ENCODE results near the gene HPS4. TPM values are rescaled to one million over a fixed set of nuclear protein-coding genes. Genes with fewer than 3 reads are reported as not detected.
A peak's percentile ranks its signal among the peaks of the same experiment; 100 is the strongest.

Gene HPS4
- total and polyA plus RNA-seq, 8 donors = 10.3 to 46.1 (median 24.3) TPM

- H3K4me1 ChIP-seq = peaks cover 0 to 12% (median 4%) of the 10 kb centered on the region in 4 donors
- peaks cover 49 to 94% (median 91%) of the 10 kb centered on the region in 4 donors for H3K36me3 ChIP-seq
- no peak overlapping the region for H3K4me3 ChIP-seq
- no peaks in the 10 kb centered on the region for H3K27me3 ChIP-seq
- no peaks in the 10 kb centered on the region for H3K9me3 ChIP-seq
- intact Hi-C loops (cut with DNase I; ENCODE audit: low total_unique reads) = loop anchor here (5.0 kb wide), 1 partner anchor 67 kb away; no protein-coding TSS in a partner anchor
- no peak overlapping the region for H3K27ac ChIP-seq
- WGBS, 5 donors = 68 to 88% (median 86%) methylated on average over 7 of the region's 7 CpGs
- TF ChIP-seq CTCF (IDR thresholded peaks at IDR 0.05) = no peak
- TF ChIP-seq POLR2AphosphoS5 (IDR thresholded peaks at IDR 0.05) = no peak
- no peak for TF ChIP-seq EP300 (IDR thresholded peaks at IDR 0.05)
- no peak for TF ChIP-seq POLR2A (IDR thresholded peaks at IDR 0.05)
- no peak for DNase-seq
Observed at GRCh38 chr22:26464312-26464711, 19.3 kb downstream of the HPS4 start.

- H3K27ac ChIP-seq = no peak overlapping the region
- no peak overlapping the region for H3K4me3 ChIP-seq
- DNase-seq = no peak
- WGBS, 5 donors = 75 to 90% (median 84%) methylated on average over 7 to 9 of the region's 9 CpGs
- intact Hi-C loops (cut with DNase I; ENCODE audit: low total_unique reads) = loop anchor here (5.0 kb wide), 1 partner anchor 66 kb away; no protein-coding TSS in a partner anchor
- H3K27me3 ChIP-seq = no peaks in the 10 kb centered on the region
- H3K9me3 ChIP-seq = no peaks in the 10 kb centered on the region
- H3K36me3 ChIP-seq = peaks cover 45 to 94% (median 91%) of the 10 kb centered on the region in 4 donors
- TF ChIP-seq CTCF (IDR thresholded peaks at IDR 0.05) = no peak
- TF ChIP-seq POLR2A (IDR thresholded peaks at IDR 0.05) = no peak
- TF ChIP-seq EP300 (IDR thresholded peaks at IDR 0.05) = no peak
- no peak for TF ChIP-seq POLR2AphosphoS5 (IDR thresholded peaks at IDR 0.05)
- H3K4me1 ChIP-seq = peaks cover 0 to 12% (median 4%) of the 10 kb centered on the region in 4 donors
Observed at GRCh38 chr22:26463688-26464087, 19.9 kb downstream of the HPS4 start.

- H3K36me3 ChIP-seq = peaks cover 44 to 94% (median 91%) of the 10 kb centered on the region in 4 donors
- no peak for TF ChIP-seq EP300 (IDR thresholded peaks at IDR 0.05)
- TF ChIP-seq POLR2A (IDR thresholded peaks at IDR 0.05) = no peak
- TF ChIP-seq CTCF (IDR thresholded peaks at IDR 0.05) = no peak
- no peak for TF ChIP-seq POLR2AphosphoS5 (IDR thresholded peaks at IDR 0.05)
- DNase-seq = peak in 1 of 2 donors; percentile 41
- H3K4me3 ChIP-seq = no peak overlapping the region
- peaks cover 0 to 12% (median 4%) of the 10 kb centered on the region in 4 donors for H3K4me1 ChIP-seq
- H3K27ac ChIP-seq = no peak overlapping the region
- no peaks in the 10 kb centered on the region for H3K9me3 ChIP-seq
- WGBS, 5 donors = 69 to 79% (median 75%) methylated on average over 10 of the region's 10 CpGs
- no peaks in the 10 kb centered on the region for H3K27me3 ChIP-seq
- intact Hi-C loops (cut with DNase I; ENCODE audit: low total_unique reads) = loop anchor here (5.0 kb wide), 1 partner anchor 66 kb away; no protein-coding TSS in a partner anchor
Observed at GRCh38 chr22:26463101-26463661, 20.4 kb downstream of the HPS4 start.

GRCh38 chr22:26462641-26463040 is 20.9 kb downstream of the HPS4 start:
- 81 to 95% (median 90%) methylated on average over 3 of the region's 3 CpGs for WGBS, 5 donors
- intact Hi-C loops (cut with DNase I; ENCODE audit: low total_unique reads) = loop anchor here (5.0 kb wide), 1 partner anchor 65 kb away; no protein-coding TSS in a partner anchor
- peaks cover 44 to 94% (median 91%) of the 10 kb centered on the region in 4 donors for H3K36me3 ChIP-seq

More at GRCh38 chr22:26462641-26463040, 20.9 kb downstream of the HPS4 start:
- H3K4me1 ChIP-seq = peaks cover 0 to 12% (median 4%) of the 10 kb centered on the region in 4 donors
- no peak overlapping the region for H3K4me3 ChIP-seq
- TF ChIP-seq POLR2A (IDR thresholded peaks at IDR 0.05) (no peak), POLR2AphosphoS5 (IDR thresholded peaks at IDR 0.05) (no peak), CTCF (IDR thresholded peaks at IDR 0.05) (no peak), EP300 (IDR thresholded peaks at IDR 0.05) (no peak)
- H3K9me3 ChIP-seq = no peaks in the 10 kb centered on the region
- H3K27me3 ChIP-seq = no peaks in the 10 kb centered on the region
- DNase-seq = no peak
- H3K27ac ChIP-seq = no peak overlapping the region

Measured in stomach (tissue), 9 donors.